ENCODE measurements around the gene ARHGAP12.
"Not testable (repeated sequence)": the region's sequence is repeated elsewhere in the genome, so short reads cannot be mapped to it uniquely, and the experiment has no call there.

Gene ARHGAP12

GRCh38 chr10:31771331-31771831 lies 157.2 kb downstream of the ARHGAP12 start:
- FAIRE-seq (no peak), DNase-seq (ENCODE audit: insufficient read length, low spot score) (no peak)
- TF ChIP-seq CTCF (IDR thresholded peaks at IDR 0.05; ENCODE audit: insufficient read depth, missing control alignments) = no peak

- DNase-seq (ENCODE audit: insufficient read length, low spot score) (peak; percentile 60), FAIRE-seq (no peak)
- peak; percentile 61 for TF ChIP-seq CTCF (IDR thresholded peaks at IDR 0.05; ENCODE audit: insufficient read depth, missing control alignments)
Observed at GRCh38 chr10:31770307-31770902, 158.2 kb downstream of the ARHGAP12 start.

GRCh38 chr10:31769564-31769963 lies 159.1 kb downstream of the ARHGAP12 start:
- FAIRE-seq (no peak), DNase-seq (ENCODE audit: insufficient read length, low spot score) (no peak)

GRCh38 chr10:31768935-31769334 lies 159.7 kb downstream of the ARHGAP12 start:
- FAIRE-seq; DNase-seq (ENCODE audit: insufficient read length, low spot score): not testable (repeated sequence)

More at GRCh38 chr10:31769564-31769963, 159.1 kb downstream of the ARHGAP12 start:
- TF ChIP-seq CTCF (IDR thresholded peaks at IDR 0.05; ENCODE audit: insufficient read depth, missing control alignments) = no peak

GRCh38 chr10:31768467-31768866 lies 160.2 kb downstream of the ARHGAP12 start:
- no peak for TF ChIP-seq CTCF (IDR thresholded peaks at IDR 0.05; ENCODE audit: insufficient read depth, missing control alignments)
- FAIRE-seq (no peak), DNase-seq (ENCODE audit: insufficient read length, low spot score) (no peak)

- TF ChIP-seq CTCF (IDR thresholded peaks at IDR 0.05; ENCODE audit: insufficient read depth, missing control alignments) = no peak
- FAIRE-seq (no peak), DNase-seq (ENCODE audit: insufficient read length, low spot score) (no peak)
Observed at GRCh38 chr10:31765541-31765940, 163.1 kb downstream of the ARHGAP12 start.

GRCh38 chr10:31762316-31762715 lies 166.3 kb downstream of the ARHGAP12 start:
- DNase-seq (ENCODE audit: insufficient read length, low spot score) = no peak
- no peak for TF ChIP-seq CTCF (IDR thresholded peaks at IDR 0.05; ENCODE audit: insufficient read depth, missing control alignments)
- no peak for FAIRE-seq

Data from D721Med (cell line).